IPS-15b (cell line): ENCODE measurements around the gene IPO8.
"Not testable (repeated sequence)": the region's sequence is repeated elsewhere in the genome, so short reads cannot be mapped to it uniquely, and the experiment has no call there.

ENCODE experiments used
- H3K27me3 ChIP-seq: one replicate; pipeline ENCODE4 v1.6.1; 2013; ENCODE audit warnings: low read length; ENCODE audit not compliant: control insufficient read depth, insufficient read depth
- H3K36me3 ChIP-seq: one replicate; pipeline ENCODE4 v1.6.1; 2013; ENCODE audit warnings: low read length; ENCODE audit not compliant: control insufficient read depth, insufficient read depth
- H3K4me1 ChIP-seq: one replicate; pipeline ENCODE4 v1.6.1; 2013; ENCODE audit warnings: mild to moderate bottlenecking, low read length; ENCODE audit not compliant: control insufficient read depth, insufficient read depth
- H3K4me3 ChIP-seq: one replicate; pipeline ENCODE4 v1.5.1; 2013; ENCODE audit warnings: low read depth, low read length
- H3K9ac ChIP-seq: one replicate; pipeline ENCODE4 v1.6.1; 2013; ENCODE audit warnings: low read depth, mild to moderate bottlenecking, low read length
- H3K9me3 ChIP-seq: one replicate; pipeline ENCODE4 v1.6.1; 2013; ENCODE audit warnings: mild to moderate bottlenecking, low read length; ENCODE audit not compliant: control insufficient read depth, insufficient read depth

Gene IPO8

GRCh38 chr12:30598889-30599288 lies 96.8 kb downstream of the IPO8 start:
- Histone ChIP-seq H3K9me3 (peaks cover 2% of the 10 kb centered on the region), H3K36me3 (no peaks in the 10 kb centered on the region), H3K9ac (no peak overlapping the region), H3K4me3 (no peak overlapping the region), H3K27me3 (no peaks in the 10 kb centered on the region), H3K4me1 (no peaks in the 10 kb centered on the region)

GRCh38 chr12:30595742-30596141 lies 99.9 kb downstream of the IPO8 start:
- H3K4me3 ChIP-seq = no peak overlapping the region
- H3K9me3 ChIP-seq = peaks cover 2% of the 10 kb centered on the region
- H3K27me3 ChIP-seq = no peaks in the 10 kb centered on the region
- no peaks in the 10 kb centered on the region for H3K4me1 ChIP-seq
- H3K36me3 ChIP-seq = no peaks in the 10 kb centered on the region
- H3K9ac ChIP-seq = no peak overlapping the region

- no peak overlapping the region for H3K9ac ChIP-seq
- no peak overlapping the region for H3K4me3 ChIP-seq
- H3K4me1 ChIP-seq = no peaks in the 10 kb centered on the region
- no peaks in the 10 kb centered on the region for H3K27me3 ChIP-seq
- H3K36me3 ChIP-seq = no peaks in the 10 kb centered on the region
- H3K9me3 ChIP-seq = peaks cover 2% of the 10 kb centered on the region
Observed at GRCh38 chr12:30594509-30594908, 101.2 kb downstream of the IPO8 start.

- not testable (repeated sequence) for H3K9me3 ChIP-seq, H3K36me3 ChIP-seq, H3K4me1 ChIP-seq, H3K4me3 ChIP-seq, H3K9ac ChIP-seq, H3K27me3 ChIP-seq
Observed at GRCh38 chr12:30588572-30588971, 107.1 kb downstream of the IPO8 start.

GRCh38 chr12:30587782-30588181 lies 107.9 kb downstream of the IPO8 start:
- no peaks in the 10 kb centered on the region for H3K9me3 ChIP-seq
- no peaks in the 10 kb centered on the region for H3K36me3 ChIP-seq
- H3K4me1 ChIP-seq = no peaks in the 10 kb centered on the region
- no peaks in the 10 kb centered on the region for H3K27me3 ChIP-seq
- H3K9ac ChIP-seq = no peak overlapping the region
- H3K4me3 ChIP-seq = no peak overlapping the region

- Histone ChIP-seq H3K4me1 (no peaks in the 10 kb centered on the region), H3K36me3 (no peaks in the 10 kb centered on the region), H3K4me3 (no peak overlapping the region), H3K9me3 (no peaks in the 10 kb centered on the region), H3K9ac (no peak overlapping the region), H3K27me3 (no peaks in the 10 kb centered on the region)
Observed at GRCh38 chr12:30585877-30586276, 109.8 kb downstream of the IPO8 start.

GRCh38 chr12:30582943-30583342 lies 112.7 kb downstream of the IPO8 start:
- Histone ChIP-seq H3K27me3 (no peaks in the 10 kb centered on the region), H3K9me3 (no peaks in the 10 kb centered on the region), H3K4me1 (no peaks in the 10 kb centered on the region), H3K36me3 (no peaks in the 10 kb centered on the region), H3K9ac (no peak overlapping the region), H3K4me3 (no peak overlapping the region)

- Histone ChIP-seq H3K36me3 (no peaks in the 10 kb centered on the region), H3K4me1 (no peaks in the 10 kb centered on the region), H3K9me3 (no peaks in the 10 kb centered on the region), H3K9ac (no peak overlapping the region), H3K4me3 (no peak overlapping the region), H3K27me3 (no peaks in the 10 kb centered on the region)
Observed at GRCh38 chr12:30580344-30580743, 115.3 kb downstream of the IPO8 start.
